Hematopoietic multipotent progenitor cell (in vitro differentiated cells): ENCODE data around the gene ERCC5. TPM values are rescaled to one million over a fixed set of nuclear protein-coding genes. Genes with fewer than 3 reads are reported as not detected.

Experiments used
- DNase-seq, 3 donors: peaks; one replicate each; pipeline ENCODE4 v3.0.0-alpha.2; 2011 to 2015; ENCODE audit warnings: low read depth in 2 of 3, low spot score in 2 of 3
- total RNA-seq: library from RNA; depleted of rRNA; stranded (reverse); fragments of >200 nt; gene quantifications from one replicate; pipeline ENCODE4 v1.2.3, GENCODE V29; 2012

ERCC5 gene
- total RNA-seq, 1 donor: 38.5 TPM

GRCh38 chr13:102914339-102914930 is 68.6 kb downstream of the ERCC5 start:
- no peak for DNase-seq

- DNase-seq: no peak
These were observed 69.6 kb downstream of the ERCC5 start for GRCh38 chr13:102915393-102915930.

- no peak for DNase-seq
These were observed 71.2 kb downstream of the ERCC5 start for GRCh38 chr13:102917019-102917418.

- no peak for DNase-seq
These were observed 76.4 kb downstream of the ERCC5 start for GRCh38 chr13:102922184-102922583.

Other genes with a start within 250 kb of the ERCC5 start
- 33.9 TPM for gene TPP2, start 249.0 kb upstream of the ERCC5 start, total RNA-seq
- gene METTL21C, start 151.0 kb upstream of the ERCC5 start, total RNA-seq: not detected
- 5.9 TPM for gene TEX30, start 72.2 kb upstream of the ERCC5 start, total RNA-seq
- gene POGLUT2, start 47.1 kb upstream of the ERCC5 start, total RNA-seq: 9.4 TPM
- 16.2 TPM for gene BIVM, start 46.9 kb upstream of the ERCC5 start, total RNA-seq
- gene SLC10A2, start 220.4 kb downstream of the ERCC5 start, total RNA-seq: not detected